HEK293 (cell line): ENCODE measurements around the gene ASCC2.

Experiments
- CTCF ChIA-PET: fragments of 350-600 bp; formaldehyde crosslinking; extraction: SDS; loops from one replicate; lab custom pipeline; 2021; ENCODE audit warnings: antibody characterized with exemption; lab: Yijun Ruan, JAX
- POLR2A ChIA-PET: fragments of 300-600 bp; formaldehyde crosslinking; extraction: SDS; loops from one replicate; lab custom pipeline; 2020; ENCODE audit warnings: antibody characterized with exemption, inconsistent platforms; lab: Yijun Ruan, JAX
- H3K27ac ChIP-seq: fragments of 200-500 bp; sonication (Bioruptor generic); 2 replicates; pipeline ENCODE4 v1.5.1; 2014; ENCODE audit warnings: low read depth, low read length, control low read depth, inconsistent platforms; ENCODE audit errors: extremely low read depth
- H3K36me3 ChIP-seq, 2 experiments: fragments of 200-500 bp in 1 of 2; sonication (Bioruptor generic) in 1 of 2; 1 replicate in 1 of 2; 2 replicates in 1 of 2; pipeline ENCODE4 v1.5.1; 2014 to 2017; ENCODE audit warnings: inconsistent platforms in 2 of 2, low read length in 2 of 2; ENCODE audit not compliant: control insufficient read depth in 2 of 2, insufficient read depth in 1 of 2
- H3K4me1 ChIP-seq: fragments of 200-500 bp; sonication (Bioruptor generic); 2 replicates; pipeline ENCODE4 v1.5.1; 2014; ENCODE audit warnings: mild to moderate bottlenecking, low read length, inconsistent platforms; ENCODE audit not compliant: control insufficient read depth, insufficient read depth
- H3K4me3 ChIP-seq: 2 replicates; pipeline ENCODE4 v1.5.1; 2011; ENCODE audit warnings: low read depth, mild to moderate bottlenecking, control low read depth, low read length, moderate library complexity
- H3K9me3 ChIP-seq: fragments of 200-500 bp; sonication (Bioruptor generic); 2 replicates; pipeline ENCODE4 v1.5.1; 2014; ENCODE audit warnings: low read depth, low read length, inconsistent platforms; ENCODE audit not compliant: control insufficient read depth, insufficient read depth
- KLF1 ChIP-seq: fragments of 450-650 bp; formaldehyde crosslinking; IDR thresholded peaks from 2 replicates; pipeline ENCODE4 v1.5.1; 2016; ENCODE audit warnings: missing biosample characterization, missing genetic modification characterization
- ZBTB1 ChIP-seq: fragments of 450-650 bp; formaldehyde crosslinking; IDR thresholded peaks from 2 replicates; pipeline ENCODE4 v1.5.1; 2016; ENCODE audit warnings: missing biosample characterization, missing genetic modification characterization
- ZFHX2 ChIP-seq: fragments of 450-650 bp; formaldehyde crosslinking; conservative IDR thresholded peaks from 2 replicates; pipeline ENCODE4 v1.5.1; 2016; ENCODE audit warnings: missing biosample characterization, missing genetic modification characterization
- ZNF138 ChIP-seq: fragments of 450-650 bp; formaldehyde crosslinking; IDR thresholded peaks from 2 replicates; pipeline ENCODE4 v1.5.1; 2016; ENCODE audit warnings: missing biosample characterization, missing genetic modification characterization, borderline replicate concordance
- ZNF24 ChIP-seq: fragments of 450-650 bp; formaldehyde crosslinking; IDR thresholded peaks from 2 replicates; pipeline ENCODE4 v1.5.1; 2016; ENCODE audit warnings: missing biosample characterization, missing genetic modification characterization
- ZNF302 ChIP-seq: fragments of 450-650 bp; formaldehyde crosslinking; IDR thresholded peaks from 2 replicates; pipeline ENCODE4 v1.5.1; 2016; ENCODE audit warnings: missing biosample characterization, missing genetic modification characterization, low read depth
- ZNF324 ChIP-seq: fragments of 450-650 bp; formaldehyde crosslinking; IDR thresholded peaks from 2 replicates; pipeline ENCODE4 v1.5.1; 2016; ENCODE audit warnings: missing biosample characterization, missing genetic modification characterization
- ZNF366 ChIP-seq: fragments of 450-650 bp; formaldehyde crosslinking; conservative IDR thresholded peaks from 2 replicates; pipeline ENCODE4 v1.5.1; 2016; ENCODE audit warnings: missing biosample characterization, missing genetic modification characterization
- ZNF544 ChIP-seq: fragments of 450-650 bp; formaldehyde crosslinking; IDR thresholded peaks from 2 replicates; pipeline ENCODE4 v1.5.0; 2017; ENCODE audit warnings: missing biosample characterization, missing genetic modification characterization
- ZNF658 ChIP-seq: fragments of 450-650 bp; formaldehyde crosslinking; IDR thresholded peaks from 2 replicates; pipeline ENCODE4; 2016; ENCODE audit warnings: missing biosample characterization, missing genetic modification characterization
- TF ChIP-seq, protein P1 (sequence below): fragments of 450-650 bp; formaldehyde crosslinking; IDR thresholded peaks from 2 replicates; pipeline ENCODE4 v1.5.1; 2016; ENCODE audit warnings: missing biosample characterization, missing genetic modification characterization
- TF ChIP-seq, protein P2 (sequence below): fragments of 450-650 bp; formaldehyde crosslinking; IDR thresholded peaks from 2 replicates; pipeline ENCODE4 v1.5.1; 2017; ENCODE audit warnings: missing biosample characterization, mild to moderate bottlenecking, missing genetic modification characterization, moderate library complexity
- TF ChIP-seq, protein P3 (sequence below): fragments of 450-650 bp; formaldehyde crosslinking; IDR thresholded peaks from 2 replicates; pipeline ENCODE4 v1.5.1; 2016; ENCODE audit warnings: missing biosample characterization, missing genetic modification characterization
- TF ChIP-seq, protein P4 (sequence below): fragments of 450-650 bp; formaldehyde crosslinking; IDR thresholded peaks from 2 replicates; pipeline ENCODE4 v1.5.1; 2016; ENCODE audit warnings: missing biosample characterization, missing genetic modification characterization

The ASCC2 gene

DNA sequence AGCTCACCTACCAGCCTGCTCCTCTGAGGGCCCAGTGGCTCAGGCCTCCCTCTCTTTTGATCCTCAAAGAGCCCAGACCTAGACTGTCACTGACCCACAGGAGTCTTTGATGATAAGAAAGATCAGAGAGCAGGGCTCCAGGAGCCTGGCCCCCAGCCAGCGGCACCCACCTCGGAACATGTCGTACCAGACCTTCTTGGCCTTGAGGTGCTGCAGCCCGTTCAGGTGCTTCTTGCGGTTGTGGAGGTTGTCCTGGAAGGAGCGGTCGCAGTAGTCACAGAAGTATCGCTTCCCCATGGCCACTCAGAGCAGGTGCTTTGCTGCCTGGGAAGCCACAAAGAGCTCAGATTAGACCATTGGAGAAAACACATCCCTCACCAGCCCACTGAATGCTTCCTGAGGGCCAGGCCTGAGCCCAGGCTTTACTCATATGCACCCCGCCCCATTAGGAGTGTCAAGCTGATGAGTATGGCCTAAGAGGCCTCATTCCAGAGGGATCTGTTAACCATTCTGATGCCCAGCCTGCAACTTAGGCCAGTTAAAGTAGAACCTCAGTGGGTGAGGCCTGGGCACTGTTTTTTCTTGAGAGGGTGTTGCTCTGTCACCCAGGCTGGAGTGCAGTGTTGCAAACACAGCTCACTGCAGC is 89.7 kb downstream of the ASCC2 start:
- H3K9me3 ChIP-seq: no peaks in the 10 kb centered on the region
- no peak for TF ChIP-seq ZNF302 (tag by site-specific recombination)
- no peak for TF ChIP-seq ZNF366 (tag by site-specific recombination)
- TF ChIP-seq, protein P1, sequence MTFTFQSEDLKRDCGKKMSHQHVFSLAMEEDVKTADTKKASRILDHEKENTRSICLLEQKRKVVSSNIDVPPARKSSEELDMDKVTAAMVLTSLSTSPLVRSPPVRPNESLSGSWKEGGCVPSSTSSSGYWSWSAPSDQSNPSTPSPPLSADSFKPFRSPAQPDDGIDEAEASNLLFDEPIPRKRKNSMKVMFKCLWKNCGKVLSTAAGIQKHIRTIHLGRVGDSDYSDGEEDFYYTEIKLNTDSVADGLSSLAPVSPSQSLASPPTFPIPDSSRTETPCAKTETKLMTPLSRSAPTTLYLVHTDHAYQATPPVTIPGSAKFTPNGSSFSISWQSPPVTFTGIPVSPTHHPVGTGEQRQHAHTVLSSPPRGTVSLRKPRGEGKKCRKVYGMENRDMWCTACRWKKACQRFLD (tag by site-specific recombination): no peak
- TF ChIP-seq ZNF138 (tag by site-specific recombination): no peak
- no peak for TF ChIP-seq ZNF544 (tag by site-specific recombination)
- TF ChIP-seq ZBTB1 (tag by site-specific recombination): no peak
- no peak for TF ChIP-seq ZNF658
- TF ChIP-seq, protein P2, sequence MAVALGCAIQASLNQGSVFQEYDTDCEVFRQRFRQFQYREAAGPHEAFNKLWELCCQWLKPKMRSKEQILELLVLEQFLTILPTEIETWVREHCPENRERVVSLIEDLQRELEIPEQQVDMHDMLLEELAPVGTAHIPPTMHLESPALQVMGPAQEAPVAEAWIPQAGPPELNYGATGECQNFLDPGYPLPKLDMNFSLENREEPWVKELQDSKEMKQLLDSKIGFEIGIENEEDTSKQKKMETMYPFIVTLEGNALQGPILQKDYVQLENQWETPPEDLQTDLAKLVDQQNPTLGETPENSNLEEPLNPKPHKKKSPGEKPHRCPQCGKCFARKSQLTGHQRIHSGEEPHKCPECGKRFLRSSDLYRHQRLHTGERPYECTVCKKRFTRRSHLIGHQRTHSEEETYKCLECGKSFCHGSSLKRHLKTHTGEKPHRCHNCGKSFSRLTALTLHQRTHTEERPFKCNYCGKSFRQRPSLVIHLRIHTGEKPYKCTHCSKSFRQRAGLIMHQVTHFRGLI (tag by site-specific recombination): no peak
- no peak for TF ChIP-seq ZNF324 (tag by site-specific recombination)
- TF ChIP-seq ZFHX2: no peak
- TF ChIP-seq, protein P3, sequence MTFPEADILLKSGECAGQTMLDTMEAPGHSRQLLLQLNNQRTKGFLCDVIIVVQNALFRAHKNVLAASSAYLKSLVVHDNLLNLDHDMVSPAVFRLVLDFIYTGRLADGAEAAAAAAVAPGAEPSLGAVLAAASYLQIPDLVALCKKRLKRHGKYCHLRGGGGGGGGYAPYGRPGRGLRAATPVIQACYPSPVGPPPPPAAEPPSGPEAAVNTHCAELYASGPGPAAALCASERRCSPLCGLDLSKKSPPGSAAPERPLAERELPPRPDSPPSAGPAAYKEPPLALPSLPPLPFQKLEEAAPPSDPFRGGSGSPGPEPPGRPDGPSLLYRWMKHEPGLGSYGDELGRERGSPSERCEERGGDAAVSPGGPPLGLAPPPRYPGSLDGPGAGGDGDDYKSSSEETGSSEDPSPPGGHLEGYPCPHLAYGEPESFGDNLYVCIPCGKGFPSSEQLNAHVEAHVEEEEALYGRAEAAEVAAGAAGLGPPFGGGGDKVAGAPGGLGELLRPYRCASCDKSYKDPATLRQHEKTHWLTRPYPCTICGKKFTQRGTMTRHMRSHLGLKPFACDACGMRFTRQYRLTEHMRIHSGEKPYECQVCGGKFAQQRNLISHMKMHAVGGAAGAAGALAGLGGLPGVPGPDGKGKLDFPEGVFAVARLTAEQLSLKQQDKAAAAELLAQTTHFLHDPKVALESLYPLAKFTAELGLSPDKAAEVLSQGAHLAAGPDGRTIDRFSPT (tag by site-specific recombination): no peak
- H3K27ac ChIP-seq: no peak overlapping the region
- ChIA-PET CTCF (interaction anchor here (1.4 kb wide), 1 partner anchor 59 kb away, joined by 3 read pairs; no protein-coding TSS in a partner anchor), POLR2A (interaction anchor here (0.6 kb wide), 1 partner anchor 305 kb away, joined by 3 read pairs; no protein-coding TSS in a partner anchor)
- no peaks in the 10 kb centered on the region for H3K4me1 ChIP-seq
- H3K4me3 ChIP-seq: no peak overlapping the region
- peaks cover 0 to 31% of the 10 kb centered on the region in 2 experiments; a peak in 2 of 3 replicates for H3K36me3 ChIP-seq

DNA sequence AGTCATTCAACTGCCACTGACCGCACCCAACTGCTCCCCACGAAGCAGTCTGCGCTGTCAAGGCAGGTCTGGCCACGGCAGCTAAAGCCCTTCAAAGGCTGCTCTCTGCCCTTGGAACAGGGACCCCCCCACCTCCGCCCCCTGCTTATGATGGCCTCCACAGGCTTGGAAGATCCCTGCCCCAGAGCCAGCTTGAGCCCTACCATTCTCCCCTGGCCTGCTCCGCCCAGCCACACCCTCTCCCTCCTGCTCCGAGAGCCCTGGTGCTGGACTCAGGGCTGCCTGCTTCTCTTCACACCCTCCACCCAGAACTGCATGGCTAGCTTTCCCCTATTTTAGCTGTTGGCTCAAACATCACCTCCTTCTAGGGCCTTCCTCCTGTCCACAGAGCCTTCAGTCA is 90.2 kb downstream of the ASCC2 start:
- TF ChIP-seq ZNF24 (no peak), KLF1 (tag by site-specific recombination) (peak; percentile 82)
- TF ChIP-seq, protein P4, sequence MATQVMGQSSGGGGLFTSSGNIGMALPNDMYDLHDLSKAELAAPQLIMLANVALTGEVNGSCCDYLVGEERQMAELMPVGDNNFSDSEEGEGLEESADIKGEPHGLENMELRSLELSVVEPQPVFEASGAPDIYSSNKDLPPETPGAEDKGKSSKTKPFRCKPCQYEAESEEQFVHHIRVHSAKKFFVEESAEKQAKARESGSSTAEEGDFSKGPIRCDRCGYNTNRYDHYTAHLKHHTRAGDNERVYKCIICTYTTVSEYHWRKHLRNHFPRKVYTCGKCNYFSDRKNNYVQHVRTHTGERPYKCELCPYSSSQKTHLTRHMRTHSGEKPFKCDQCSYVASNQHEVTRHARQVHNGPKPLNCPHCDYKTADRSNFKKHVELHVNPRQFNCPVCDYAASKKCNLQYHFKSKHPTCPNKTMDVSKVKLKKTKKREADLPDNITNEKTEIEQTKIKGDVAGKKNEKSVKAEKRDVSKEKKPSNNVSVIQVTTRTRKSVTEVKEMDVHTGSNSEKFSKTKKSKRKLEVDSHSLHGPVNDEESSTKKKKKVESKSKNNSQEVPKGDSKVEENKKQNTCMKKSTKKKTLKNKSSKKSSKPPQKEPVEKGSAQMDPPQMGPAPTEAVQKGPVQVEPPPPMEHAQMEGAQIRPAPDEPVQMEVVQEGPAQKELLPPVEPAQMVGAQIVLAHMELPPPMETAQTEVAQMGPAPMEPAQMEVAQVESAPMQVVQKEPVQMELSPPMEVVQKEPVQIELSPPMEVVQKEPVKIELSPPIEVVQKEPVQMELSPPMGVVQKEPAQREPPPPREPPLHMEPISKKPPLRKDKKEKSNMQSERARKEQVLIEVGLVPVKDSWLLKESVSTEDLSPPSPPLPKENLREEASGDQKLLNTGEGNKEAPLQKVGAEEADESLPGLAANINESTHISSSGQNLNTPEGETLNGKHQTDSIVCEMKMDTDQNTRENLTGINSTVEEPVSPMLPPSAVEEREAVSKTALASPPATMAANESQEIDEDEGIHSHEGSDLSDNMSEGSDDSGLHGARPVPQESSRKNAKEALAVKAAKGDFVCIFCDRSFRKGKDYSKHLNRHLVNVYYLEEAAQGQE (tag by site-specific recombination): no peak
- Histone ChIP-seq H3K36me3 (peaks cover 0 to 31% of the 10 kb centered on the region in 2 experiments; a peak in 2 of 3 replicates), H3K27ac (no peak overlapping the region), H3K4me1 (no peaks in the 10 kb centered on the region), H3K9me3 (no peaks in the 10 kb centered on the region), H3K4me3 (no peak overlapping the region)
- ChIA-PET CTCF (interaction anchor here (0.6 to 1.5 kb wide), 3 partner anchors 10 to 58 kb away, joined by 3 to 4 read pairs (median 3); no protein-coding TSS in a partner anchor), POLR2A (interaction anchor here (0.7 kb wide), 1 partner anchor 267 kb away, joined by 3 read pairs; no protein-coding TSS in a partner anchor)
